HG02840 (cell line): ENCODE results near the gene RPL41.
A peak's percentile ranks its signal among the peaks of the same experiment; 100 is the strongest.
"Not testable (repeated sequence)": the region's sequence is repeated elsewhere in the genome, so short reads cannot be mapped to it uniquely, and the experiment has no call there.

Experiments
- ATAC-seq: cut with Tn5 transposase; IDR thresholded peaks from one replicate; pipeline ENCODE4 v1.9.1; 2021; ENCODE audit warnings: mild to moderate bottlenecking, moderate library complexity, moderate number of reproducible peaks; ENCODE audit not compliant: unreplicated experiment, low FRiP score

The RPL41 gene

DNA sequence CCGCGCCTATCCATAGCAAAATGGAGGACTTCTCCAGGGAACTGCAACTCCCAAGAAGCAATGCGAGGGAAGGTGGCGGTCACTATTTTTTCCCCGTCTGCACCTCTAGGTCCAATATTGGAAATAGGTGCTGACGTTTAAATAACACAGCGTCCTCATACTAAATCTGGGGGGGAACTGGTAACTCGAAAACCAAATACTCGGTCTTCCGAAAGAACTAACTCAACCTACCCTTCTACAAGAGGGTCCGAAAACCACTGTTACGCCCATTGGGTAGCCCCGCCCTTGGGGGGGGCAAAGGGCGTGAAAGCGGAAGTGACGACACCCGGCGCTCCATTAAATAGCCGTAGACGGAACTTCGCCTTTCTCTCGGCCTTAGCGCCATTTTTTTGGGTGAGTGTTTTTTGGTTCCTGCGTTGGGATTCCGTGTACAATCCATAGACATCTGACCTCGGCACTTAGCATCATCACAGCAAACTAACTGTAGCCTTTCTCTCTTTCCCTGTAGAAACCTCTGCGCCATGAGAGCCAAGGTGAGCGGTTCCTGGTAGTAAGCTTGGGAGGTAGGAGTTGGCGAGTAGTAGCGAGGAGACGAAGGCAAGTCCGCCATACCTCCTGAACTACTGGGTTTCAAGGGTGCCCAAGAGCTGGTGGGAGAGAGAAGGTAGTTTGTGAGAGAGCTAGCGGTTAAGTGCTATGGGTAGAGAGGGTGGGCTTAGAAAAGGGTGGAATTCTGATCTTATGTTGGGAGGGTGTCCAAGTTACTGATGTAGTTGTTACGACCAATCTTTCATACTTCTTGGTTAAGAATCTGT, at the start of gene RPL41:
Gene RPL41, plus strand, starts transcription at position 367 of the 815 bp plus-strand sequence.
- ATAC-seq = peak; percentile 45

DNA sequence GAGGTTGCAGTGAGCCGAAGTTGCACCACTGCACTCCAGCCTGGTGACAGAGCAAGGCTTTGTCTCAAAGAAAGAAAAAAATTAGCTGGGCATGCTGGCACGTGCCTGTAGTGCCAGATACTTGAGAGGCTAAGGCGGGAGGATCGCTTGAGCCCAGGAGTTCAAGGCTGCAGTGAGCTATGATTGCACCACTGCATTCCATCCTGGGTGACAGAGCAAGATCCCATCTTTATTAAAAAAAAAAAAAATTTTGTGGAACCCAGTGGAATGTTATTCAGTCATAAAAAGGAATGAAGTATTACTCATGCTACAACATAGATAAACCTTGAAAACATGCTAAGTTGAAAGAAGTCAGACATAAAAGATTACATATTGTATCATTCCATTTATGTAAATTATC, 44.8 kb upstream of the RPL41 start:
- ATAC-seq = no peak

DNA sequence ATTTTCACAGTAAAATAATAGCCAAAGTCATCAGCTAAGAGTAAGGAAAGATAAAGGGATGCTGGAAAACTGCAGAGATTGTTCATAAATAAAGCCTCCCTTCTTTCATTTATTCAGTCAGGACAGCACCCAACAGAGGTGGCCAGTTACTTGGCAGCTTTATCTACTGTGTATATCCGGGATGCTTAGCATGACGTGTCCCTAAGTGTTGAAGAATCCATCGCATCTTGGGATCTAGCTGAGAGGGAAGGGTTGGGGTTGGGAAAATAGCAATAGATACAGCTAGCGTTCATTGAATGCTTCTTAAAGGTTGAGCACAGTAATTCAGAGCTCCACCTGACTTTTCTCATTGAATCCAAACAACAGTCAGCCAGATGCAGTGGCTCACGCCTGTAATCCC, 42.0 kb upstream of the RPL41 start:
- no peak for ATAC-seq

DNA sequence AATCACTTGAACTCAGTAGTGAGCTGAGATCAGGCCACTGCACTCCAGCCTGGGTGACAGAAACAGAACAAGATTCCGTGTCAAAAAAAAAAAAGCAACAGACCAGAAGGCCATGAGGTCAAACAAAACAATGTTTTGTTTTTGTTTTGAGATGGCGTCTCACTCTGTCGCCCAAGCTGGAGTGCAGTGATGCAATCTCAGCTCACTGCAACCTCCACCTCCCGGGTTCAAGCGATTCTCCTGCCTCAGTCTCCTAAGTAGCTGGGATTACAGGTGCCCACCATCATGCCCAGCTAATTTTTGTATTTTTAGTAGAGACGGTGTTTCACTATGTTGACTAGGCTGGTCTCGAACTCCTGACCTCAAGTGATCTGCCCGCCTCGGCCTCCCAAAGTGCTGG, 38.5 kb upstream of the RPL41 start:
- not testable (repeated sequence) for ATAC-seq

DNA sequence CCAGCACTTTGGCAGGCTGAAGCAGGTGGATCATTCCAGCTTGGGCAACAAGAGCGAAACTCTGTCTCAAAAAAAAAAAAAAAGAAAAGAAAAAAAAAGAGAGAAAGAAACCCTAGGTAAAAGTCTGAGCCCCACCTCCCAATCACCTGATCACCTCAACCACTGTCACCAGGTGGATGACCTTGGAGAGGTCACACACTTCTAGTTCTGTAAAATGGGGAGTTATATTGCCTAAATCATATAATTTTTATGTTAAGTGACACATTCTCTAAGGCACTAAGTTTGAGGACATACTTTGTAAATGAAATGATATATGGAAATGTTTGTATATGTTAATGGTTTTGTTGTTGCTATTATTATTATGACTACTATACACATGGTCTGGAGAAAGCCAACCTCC, 38.0 kb upstream of the RPL41 start:
- no peak for ATAC-seq

DNA sequence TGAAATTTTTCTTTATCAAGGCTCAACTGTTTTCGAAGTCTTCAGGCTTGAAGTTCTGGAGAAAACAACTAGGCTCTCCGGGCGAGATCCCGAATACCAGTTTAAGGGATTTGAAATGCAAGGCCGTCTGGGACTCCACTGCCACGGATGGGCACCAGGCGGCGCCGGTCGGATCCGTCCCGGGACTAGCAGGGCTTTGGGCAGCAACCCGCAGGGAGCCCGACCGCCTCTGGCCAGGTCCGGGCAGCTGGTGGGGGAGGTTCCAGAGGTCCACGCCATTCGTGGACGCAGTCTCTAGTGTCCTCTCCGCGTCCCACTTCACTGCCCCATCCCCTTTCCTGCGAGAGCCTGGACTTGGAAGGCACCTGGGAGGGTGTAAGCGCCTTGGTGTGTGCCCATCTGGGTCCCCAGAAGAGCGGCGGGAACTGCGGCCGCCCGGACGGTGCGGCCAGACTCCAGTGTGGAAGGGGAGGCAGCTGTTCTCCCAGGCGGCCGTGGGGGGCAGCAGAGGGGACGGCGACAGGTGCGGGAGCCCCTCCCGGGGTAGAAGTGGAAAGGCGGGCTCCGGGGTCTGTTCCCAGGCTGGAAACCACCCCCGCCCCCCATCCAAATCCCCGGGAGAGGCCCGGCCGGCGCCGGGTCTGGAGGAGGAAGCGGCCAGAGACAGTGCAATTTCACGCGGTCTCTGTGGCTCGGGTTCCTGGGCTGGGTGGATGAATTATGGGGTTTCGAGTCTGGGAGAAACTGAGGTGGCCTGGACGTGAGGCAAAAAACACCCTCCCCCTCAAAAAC, 37.3 kb upstream of the RPL41 start:
- ATAC-seq = no peak

DNA sequence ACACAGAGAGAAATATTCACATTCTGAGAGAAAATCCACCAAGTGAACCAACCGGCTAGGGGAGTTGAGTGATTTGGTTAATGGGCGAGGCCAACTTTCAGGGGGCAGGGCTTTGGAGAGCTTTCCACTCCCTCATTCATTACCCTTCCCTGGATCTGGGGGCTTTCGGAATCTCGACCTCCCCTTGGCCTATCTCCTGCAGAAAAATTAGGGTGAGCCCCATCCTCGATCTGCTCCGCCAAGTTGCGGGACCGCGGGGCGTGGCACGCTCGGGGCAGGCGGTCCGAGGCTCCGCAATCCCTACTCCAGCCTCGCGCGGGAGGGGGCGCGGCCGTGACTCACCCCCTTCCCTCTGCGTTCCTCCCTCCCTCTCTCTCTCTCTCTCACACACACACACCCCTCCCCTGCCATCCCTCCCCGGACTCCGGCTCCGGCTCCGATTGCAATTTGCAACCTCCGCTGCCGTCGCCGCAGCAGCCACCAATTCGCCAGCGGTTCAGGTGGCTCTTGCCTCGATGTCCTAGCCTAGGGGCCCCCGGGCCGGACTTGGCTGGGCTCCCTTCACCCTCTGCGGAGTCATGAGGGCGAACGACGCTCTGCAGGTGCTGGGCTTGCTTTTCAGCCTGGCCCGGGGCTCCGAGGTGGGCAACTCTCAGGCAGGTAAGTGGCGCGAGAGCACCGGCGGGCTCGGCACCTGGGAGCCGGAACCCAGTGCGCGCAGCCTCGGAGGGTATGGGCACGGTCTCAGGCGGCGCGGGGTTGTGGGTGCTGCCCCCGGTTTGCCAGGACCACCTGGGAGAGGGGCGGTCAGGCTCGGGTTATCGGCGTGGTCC, 36.5 kb upstream of the RPL41 start, which contains the start of gene ERBB3:
Gene ERBB3, plus strand, starts transcription at position 443 of the 833 bp plus-strand sequence. Its CDS starts 136 bp downstream, at position 579.
- no peak for ATAC-seq

DNA sequence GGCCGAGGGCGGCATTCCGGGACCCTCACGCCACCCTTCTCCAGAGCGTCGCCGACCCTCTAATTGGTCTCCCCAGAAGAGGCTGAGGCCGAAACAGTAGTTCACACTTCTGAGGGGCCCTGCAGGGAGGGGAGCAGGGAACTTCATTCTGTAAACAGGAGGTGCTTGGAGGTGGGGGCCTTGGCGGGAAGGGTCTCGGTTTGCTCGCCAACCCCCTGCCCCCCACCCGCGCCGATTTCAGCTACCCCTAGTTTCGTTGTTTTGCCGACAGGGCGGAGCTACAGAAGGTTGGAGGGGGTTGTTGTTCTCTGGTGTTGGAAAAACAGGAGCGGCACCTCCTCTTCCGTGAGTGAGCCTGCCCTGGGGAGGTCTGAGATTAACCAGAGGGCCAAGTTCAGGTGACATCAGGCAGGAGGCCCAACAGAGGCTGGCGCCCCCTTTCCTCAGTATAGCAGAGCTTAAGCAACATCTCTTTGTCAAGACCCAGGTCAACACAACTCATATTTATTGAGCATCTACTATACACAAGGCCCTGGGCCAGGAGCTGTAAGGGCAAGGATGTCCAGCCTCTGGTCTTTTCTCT, 35.8 kb upstream of the RPL41 start:
- no peak for ATAC-seq

DNA sequence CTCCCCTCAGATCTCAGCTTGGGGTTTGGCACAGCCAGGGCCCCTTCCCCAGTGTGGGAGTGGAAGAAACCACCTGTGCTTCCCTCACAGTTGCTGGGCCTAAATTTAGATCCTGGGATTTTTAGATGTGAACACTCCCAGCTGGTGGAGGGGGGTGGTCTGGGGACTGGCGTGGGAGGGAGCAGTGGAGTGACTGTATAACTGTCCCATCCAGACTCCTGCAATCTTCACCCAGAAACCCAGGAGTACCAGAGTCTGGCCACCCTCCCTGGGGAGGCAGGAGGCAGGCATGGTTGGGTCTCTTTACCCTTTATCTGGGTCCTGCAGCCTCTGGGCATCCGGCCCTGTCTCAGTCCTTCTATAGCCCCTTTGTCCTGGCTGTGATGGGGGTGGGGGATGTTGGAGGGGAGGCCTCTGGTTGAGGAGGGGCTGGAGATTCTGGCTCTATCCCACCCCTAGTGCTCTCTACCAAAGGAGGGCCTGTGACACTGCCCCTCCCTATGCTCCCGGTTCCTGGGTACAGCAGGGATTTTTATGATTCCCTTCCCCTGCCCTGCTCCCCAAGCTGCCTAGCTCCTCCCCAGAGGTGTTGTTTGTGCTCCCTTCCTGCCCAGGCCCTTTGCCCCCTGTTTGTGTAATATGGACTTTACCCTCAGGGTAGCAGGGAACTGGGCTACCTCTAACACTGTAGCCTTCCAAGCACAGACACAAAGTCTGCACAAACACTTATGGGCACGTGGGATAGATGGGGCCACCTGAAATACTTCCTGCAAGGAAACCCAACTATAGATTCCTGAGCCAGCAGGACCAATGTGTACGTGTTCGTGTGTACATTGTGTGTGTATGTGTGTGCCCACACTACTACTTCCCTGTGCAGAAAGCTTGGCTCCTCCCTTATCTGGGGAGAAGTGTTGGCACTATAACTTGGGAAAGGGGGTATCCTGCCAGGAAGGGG, 34.8 kb upstream of the RPL41 start:
- ATAC-seq = no peak

DNA sequence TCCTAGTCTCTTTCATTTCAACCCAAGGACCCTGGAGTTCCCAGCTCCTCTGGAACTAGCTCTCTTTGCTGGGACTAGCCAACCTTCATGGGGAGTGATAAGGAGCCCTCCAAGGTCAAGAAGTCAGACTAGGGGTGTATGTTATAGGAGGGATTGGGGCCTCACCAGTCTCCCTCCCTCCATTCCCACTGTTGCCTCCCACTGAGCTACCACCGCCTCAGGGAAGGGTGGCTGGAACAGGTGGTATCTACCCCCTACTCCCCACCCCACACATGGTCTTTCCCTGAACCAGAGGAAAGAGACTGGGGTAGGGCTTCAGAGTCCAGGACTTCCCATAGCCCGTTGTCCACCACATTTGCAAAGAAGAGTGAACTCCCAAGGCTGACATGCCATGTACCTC, 34.1 kb upstream of the RPL41 start:
- no peak for ATAC-seq

DNA sequence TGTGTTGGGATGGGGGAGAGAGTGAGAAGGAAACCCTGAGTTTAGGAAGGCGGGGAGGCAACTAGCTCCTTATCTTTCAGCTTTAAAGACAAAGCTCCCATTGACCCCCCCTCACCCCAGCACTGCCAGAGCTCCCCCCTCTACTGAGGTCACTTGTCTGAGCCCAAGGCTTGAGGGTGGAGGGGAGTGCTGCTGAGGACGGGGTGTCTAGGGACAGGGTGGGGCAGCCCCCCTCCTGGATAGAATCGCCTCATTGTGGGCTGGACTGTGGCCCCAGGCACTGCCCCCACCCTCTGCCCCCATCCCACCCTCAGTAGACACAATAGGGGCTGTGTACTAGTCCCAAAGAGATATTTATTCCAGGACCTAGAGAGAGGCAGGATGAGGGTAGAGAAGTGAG, 33.5 kb upstream of the RPL41 start:
- no peak for ATAC-seq

DNA sequence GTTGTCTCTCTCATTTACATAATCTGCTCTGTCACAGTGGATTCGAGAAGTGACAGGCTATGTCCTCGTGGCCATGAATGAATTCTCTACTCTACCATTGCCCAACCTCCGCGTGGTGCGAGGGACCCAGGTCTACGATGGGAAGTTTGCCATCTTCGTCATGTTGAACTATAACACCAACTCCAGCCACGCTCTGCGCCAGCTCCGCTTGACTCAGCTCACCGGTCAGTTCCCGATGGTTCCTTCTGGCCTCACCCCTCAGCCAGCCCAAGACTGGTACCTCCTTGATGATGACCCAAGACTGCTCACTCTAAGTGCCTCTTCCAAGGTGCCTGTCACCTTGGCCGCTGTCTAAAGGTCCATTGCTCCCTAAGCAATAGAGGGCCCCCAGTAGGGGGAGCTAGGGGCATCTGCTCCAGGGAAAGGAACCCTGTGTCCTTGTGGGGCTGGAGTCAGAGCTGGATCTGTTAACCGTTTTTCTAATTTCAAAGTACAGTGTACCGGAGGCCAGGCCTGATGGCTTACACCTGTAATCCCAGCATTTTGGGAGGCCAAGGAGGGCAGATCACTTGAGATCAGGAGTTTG, 31.4 kb upstream of the RPL41 start:
- ATAC-seq = no peak

DNA sequence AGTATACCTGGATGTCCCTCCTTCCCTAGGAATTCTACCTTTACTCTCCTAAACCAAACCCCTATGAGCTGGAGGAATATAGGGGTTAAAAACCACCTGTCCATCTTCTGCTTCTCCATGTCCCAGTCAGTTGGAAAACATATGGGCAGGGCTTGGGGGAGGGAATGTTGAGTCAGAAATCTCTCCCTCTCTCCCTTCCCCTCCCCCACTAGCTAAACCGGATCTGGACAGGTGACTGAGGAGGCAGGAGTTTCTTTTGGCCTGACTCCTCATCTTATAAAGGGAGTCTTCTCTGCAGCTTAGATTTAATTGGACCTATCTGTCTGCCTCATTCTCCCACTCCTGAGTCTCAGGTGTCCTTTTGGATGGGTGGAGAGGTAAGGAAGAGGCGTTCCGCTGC, 30.3 kb upstream of the RPL41 start:
- ATAC-seq = no peak

DNA sequence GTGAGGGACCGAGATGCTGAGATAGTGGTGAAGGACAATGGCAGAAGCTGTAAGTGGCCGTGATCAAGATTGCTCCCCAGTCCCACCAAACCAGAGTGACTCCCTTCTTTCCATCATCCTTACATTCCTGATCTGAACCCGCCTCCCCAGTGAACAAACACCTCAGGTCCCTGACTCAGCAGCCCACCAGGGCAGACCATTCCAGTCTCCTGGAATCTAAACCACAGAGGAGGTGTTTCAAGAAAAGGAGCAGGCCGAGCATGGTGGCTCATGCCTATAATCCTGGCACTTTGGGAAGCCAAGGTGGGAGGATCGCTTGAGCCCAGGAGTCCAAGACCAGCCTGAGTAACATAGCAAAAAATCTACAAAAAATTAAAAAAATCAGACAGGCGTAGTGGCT, 29.8 kb upstream of the RPL41 start:
- no peak for ATAC-seq

DNA sequence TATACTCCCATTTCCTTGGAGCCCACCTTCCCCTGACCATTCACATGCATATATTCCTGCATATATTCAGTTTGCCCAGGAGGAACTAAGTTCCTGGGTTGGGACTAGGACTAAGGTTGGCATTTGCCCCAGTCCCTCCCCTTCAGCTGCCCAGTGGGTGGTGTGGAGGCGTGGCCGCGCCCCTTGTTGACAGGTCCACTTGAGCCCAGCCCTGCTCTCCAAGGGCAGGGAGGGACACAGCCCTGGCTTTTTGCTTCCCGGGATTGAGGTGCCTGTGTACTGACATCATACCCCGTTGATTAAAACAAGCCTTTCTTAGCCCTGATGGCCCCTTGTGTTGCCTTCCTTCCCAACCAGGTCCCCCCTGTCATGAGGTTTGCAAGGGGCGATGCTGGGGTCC, 29.2 kb upstream of the RPL41 start:
- no peak for ATAC-seq

DNA sequence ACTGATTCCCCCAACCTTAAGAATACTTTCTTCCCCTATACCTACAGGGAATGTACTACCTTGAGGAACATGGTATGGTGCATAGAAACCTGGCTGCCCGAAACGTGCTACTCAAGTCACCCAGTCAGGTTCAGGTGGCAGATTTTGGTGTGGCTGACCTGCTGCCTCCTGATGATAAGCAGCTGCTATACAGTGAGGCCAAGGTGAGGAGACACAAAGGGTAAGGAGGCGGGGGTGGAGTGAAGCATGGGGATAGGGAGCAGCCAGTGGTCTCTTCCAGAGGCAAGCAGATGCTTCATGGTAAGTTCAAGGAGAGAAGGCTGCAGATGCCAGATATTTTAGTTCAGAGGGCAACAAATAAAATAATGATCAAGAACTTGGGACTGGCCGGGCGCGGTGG, 18.7 kb upstream of the RPL41 start:
- no peak for ATAC-seq

DNA sequence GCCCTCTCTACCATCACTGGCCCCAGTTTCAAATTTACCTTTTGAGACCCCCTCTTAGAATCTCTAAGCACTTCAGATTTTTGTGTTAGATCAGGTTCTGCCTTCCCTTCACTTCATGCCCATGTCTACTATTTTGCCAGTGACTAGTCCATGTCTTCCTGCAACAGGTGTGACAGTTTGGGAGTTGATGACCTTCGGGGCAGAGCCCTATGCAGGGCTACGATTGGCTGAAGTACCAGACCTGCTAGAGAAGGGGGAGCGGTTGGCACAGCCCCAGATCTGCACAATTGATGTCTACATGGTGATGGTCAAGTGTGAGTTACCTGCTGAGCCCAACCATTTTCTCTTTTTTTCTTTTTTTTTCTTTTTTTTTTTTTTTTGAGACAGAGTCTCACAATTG, 17.8 kb upstream of the RPL41 start:
- no peak for ATAC-seq

DNA sequence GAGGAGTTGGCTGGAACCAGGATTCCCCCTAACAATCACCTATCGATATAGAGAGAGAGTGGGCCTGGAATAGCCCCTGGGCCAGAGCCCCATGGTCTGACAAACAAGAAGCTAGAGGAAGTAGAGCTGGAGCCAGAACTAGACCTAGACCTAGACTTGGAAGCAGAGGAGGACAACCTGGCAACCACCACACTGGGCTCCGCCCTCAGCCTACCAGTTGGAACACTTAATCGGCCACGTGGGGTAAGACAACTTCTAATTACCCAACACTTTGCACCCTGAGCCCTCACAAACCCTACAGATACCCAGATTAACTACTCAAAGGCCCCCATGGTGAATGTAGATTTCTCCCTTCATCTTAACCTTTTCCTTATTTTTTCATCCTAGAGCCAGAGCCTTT, 16.6 kb upstream of the RPL41 start:
- ATAC-seq = no peak

DNA sequence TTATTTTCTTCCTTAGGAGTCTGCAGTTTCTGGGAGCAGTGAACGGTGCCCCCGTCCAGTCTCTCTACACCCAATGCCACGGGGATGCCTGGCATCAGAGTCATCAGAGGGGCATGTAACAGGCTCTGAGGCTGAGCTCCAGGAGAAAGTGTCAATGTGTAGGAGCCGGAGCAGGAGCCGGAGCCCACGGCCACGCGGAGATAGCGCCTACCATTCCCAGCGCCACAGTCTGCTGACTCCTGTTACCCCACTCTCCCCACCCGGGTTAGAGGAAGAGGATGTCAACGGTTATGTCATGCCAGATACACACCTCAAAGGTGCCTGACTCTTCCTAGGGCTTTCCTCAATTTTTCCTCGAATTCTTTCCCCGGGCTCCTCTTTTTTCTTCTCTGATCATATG, 15.4 kb upstream of the RPL41 start:
- no peak for ATAC-seq
